Measurements from ENCODE around the gene NTRK3. TPM values are rescaled to one million over a fixed set of nuclear protein-coding genes. Genes with fewer than 3 reads are reported as not detected.

The NTRK3 gene
- total RNA-seq, 1 experiment from 2014 or later: not detected

GRCh38 chr15:87931584-87931983 lies 325.0 kb downstream of the NTRK3 start:
- intact Hi-C loops (cut with micrococcal nuclease): no loop called here
- no peak for ATAC-seq
- Histone ChIP-seq H4K20me1 (ENCODE audit: low read length) (no peaks in the 10 kb centered on the region), H3K9me3 (ENCODE audit: low read length) (no peaks in the 10 kb centered on the region), H3K9ac (ENCODE audit: low read length) (no peak overlapping the region), H3K4me2 (ENCODE audit: low read length) (no peak overlapping the region), H3K4me3 (ENCODE audit: low read length) (no peak overlapping the region), H3F3A (ENCODE audit: low read length, unreplicated experiment) (no peaks in the 10 kb centered on the region), H2AFZ (ENCODE audit: low read length) (no peak overlapping the region), H3K27ac (ENCODE audit: low read length) (no peak overlapping the region), H3K36me3 (ENCODE audit: low read depth, low read length) (no peaks in the 10 kb centered on the region), H3K79me2 (ENCODE audit: low read length) (no peaks in the 10 kb centered on the region), H3K9me2 (replicated peaks; ENCODE audit: low read length) (no peaks in the 10 kb centered on the region), H3K27me3 (ENCODE audit: low read length) (no peaks in the 10 kb centered on the region), H3K4me1 (ENCODE audit: insufficient read depth, low read length) (no peaks in the 10 kb centered on the region)
- POLR2A ChIA-PET (ENCODE audit: unreplicated experiment): no interaction called here
- CTCF ChIA-PET: no interaction called here
- no peak for DNase-seq
- TF ChIP-seq EZH2 (IDR thresholded peaks at IDR 0.05; ENCODE audit: low read length, unreplicated experiment) (no peak), EZH2phosphoT487 (IDR thresholded peaks at IDR 0.05; ENCODE audit: borderline replicate concordance, low read length) (no peak)
- TF ChIP-seq, protein P1, sequence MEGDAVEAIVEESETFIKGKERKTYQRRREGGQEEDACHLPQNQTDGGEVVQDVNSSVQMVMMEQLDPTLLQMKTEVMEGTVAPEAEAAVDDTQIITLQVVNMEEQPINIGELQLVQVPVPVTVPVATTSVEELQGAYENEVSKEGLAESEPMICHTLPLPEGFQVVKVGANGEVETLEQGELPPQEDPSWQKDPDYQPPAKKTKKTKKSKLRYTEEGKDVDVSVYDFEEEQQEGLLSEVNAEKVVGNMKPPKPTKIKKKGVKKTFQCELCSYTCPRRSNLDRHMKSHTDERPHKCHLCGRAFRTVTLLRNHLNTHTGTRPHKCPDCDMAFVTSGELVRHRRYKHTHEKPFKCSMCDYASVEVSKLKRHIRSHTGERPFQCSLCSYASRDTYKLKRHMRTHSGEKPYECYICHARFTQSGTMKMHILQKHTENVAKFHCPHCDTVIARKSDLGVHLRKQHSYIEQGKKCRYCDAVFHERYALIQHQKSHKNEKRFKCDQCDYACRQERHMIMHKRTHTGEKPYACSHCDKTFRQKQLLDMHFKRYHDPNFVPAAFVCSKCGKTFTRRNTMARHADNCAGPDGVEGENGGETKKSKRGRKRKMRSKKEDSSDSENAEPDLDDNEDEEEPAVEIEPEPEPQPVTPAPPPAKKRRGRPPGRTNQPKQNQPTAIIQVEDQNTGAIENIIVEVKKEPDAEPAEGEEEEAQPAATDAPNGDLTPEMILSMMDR (conservative IDR thresholded peaks at IDR 0.05; ENCODE audit: low read depth, low read length): no peak
- no TSS peak for BruUV-seq (replicated peaks)

- Histone ChIP-seq H3K4me3 (ENCODE audit: low read length) (no peak overlapping the region), H4K20me1 (ENCODE audit: low read length) (no peaks in the 10 kb centered on the region), H3K9ac (ENCODE audit: low read length) (no peak overlapping the region), H3K9me3 (ENCODE audit: low read length) (no peaks in the 10 kb centered on the region), H3K4me1 (ENCODE audit: insufficient read depth, low read length) (no peaks in the 10 kb centered on the region), H3K27me3 (ENCODE audit: low read length) (no peaks in the 10 kb centered on the region), H2AFZ (ENCODE audit: low read length) (no peak overlapping the region), H3F3A (ENCODE audit: low read length, unreplicated experiment) (no peaks in the 10 kb centered on the region), H3K79me2 (ENCODE audit: low read length) (no peaks in the 10 kb centered on the region), H3K4me2 (ENCODE audit: low read length) (no peak overlapping the region), H3K9me2 (replicated peaks; ENCODE audit: low read length) (no peaks in the 10 kb centered on the region), H3K27ac (ENCODE audit: low read length) (no peak overlapping the region), H3K36me3 (ENCODE audit: low read depth, low read length) (no peaks in the 10 kb centered on the region)
- intact Hi-C loops (cut with micrococcal nuclease): no loop called here
- DNase-seq (no peak), ATAC-seq (no peak)
- TF ChIP-seq, protein P1 (conservative IDR thresholded peaks at IDR 0.05; ENCODE audit: low read depth, low read length): no peak
- TF ChIP-seq EZH2phosphoT487 (IDR thresholded peaks at IDR 0.05; ENCODE audit: borderline replicate concordance, low read length) (no peak), EZH2 (IDR thresholded peaks at IDR 0.05; ENCODE audit: low read length, unreplicated experiment) (no peak)
- POLR2A ChIA-PET (ENCODE audit: unreplicated experiment): no interaction called here
- CTCF ChIA-PET: no interaction called here
- BruUV-seq (replicated peaks): no TSS peak
These were observed 326.1 kb downstream of the NTRK3 start for GRCh38 chr15:87930457-87930856.

GRCh38 chr15:87929841-87930240 lies 326.7 kb downstream of the NTRK3 start:
- H3K9me3 ChIP-seq (ENCODE audit: low read length): no peaks in the 10 kb centered on the region
- no peaks in the 10 kb centered on the region for H3K79me2 ChIP-seq (ENCODE audit: low read length)
- intact Hi-C loops (cut with micrococcal nuclease): no loop called here
- ChIA-PET CTCF (no interaction called here), POLR2A (ENCODE audit: unreplicated experiment) (no interaction called here)
- TF ChIP-seq EZH2phosphoT487 (IDR thresholded peaks at IDR 0.05; ENCODE audit: borderline replicate concordance, low read length): no peak
- no peak for TF ChIP-seq EZH2 (IDR thresholded peaks at IDR 0.05; ENCODE audit: low read length, unreplicated experiment)
- TF ChIP-seq, protein P1 (conservative IDR thresholded peaks at IDR 0.05; ENCODE audit: low read depth, low read length): no peak
- H3F3A ChIP-seq (ENCODE audit: low read length, unreplicated experiment): no peaks in the 10 kb centered on the region
- H4K20me1 ChIP-seq (ENCODE audit: low read length): no peaks in the 10 kb centered on the region
- H3K4me1 ChIP-seq (ENCODE audit: insufficient read depth, low read length): no peaks in the 10 kb centered on the region
- no peak for ATAC-seq
- H3K4me2 ChIP-seq (ENCODE audit: low read length): no peak overlapping the region
- BruUV-seq (replicated peaks): no TSS peak
- H3K9me2 ChIP-seq (replicated peaks; ENCODE audit: low read length): no peaks in the 10 kb centered on the region
- no peak overlapping the region for H3K9ac ChIP-seq (ENCODE audit: low read length)
- H2AFZ ChIP-seq (ENCODE audit: low read length): no peak overlapping the region
- no peaks in the 10 kb centered on the region for H3K36me3 ChIP-seq (ENCODE audit: low read depth, low read length)
- no peaks in the 10 kb centered on the region for H3K27me3 ChIP-seq (ENCODE audit: low read length)
- no peak overlapping the region for H3K27ac ChIP-seq (ENCODE audit: low read length)
- no peak overlapping the region for H3K4me3 ChIP-seq (ENCODE audit: low read length)
- DNase-seq: no peak

Measured in PC-3 (cell line).